ENCODE results near the gene CNKSR1.
A peak's percentile ranks its signal among the peaks of the same experiment; 100 is the strongest.

The CNKSR1 gene

DNA sequence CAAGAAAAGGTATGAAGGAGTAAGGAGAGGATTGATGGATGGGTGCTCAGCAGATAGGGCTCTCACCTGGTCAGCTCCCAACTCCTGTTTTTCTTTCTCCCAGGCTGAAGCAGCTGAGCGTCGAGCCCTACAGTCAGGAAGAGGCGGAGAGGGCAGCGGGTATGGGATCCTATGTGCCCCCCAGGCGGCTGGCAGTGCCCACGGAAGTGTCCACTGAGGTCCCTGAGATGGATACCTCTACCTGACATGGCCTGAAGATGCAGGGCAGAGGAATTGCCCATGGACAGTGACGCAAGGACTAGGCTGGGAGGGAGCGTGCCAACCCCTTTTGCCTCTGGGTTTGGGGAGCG lies 6.8 kb upstream of the CNKSR1 start:
- in situ Hi-C loops (cut with HindIII; ENCODE audit: low sequenced_read_pairs): no loop called here
- no peak for DNase-seq (ENCODE audit: low read depth)

DNA sequence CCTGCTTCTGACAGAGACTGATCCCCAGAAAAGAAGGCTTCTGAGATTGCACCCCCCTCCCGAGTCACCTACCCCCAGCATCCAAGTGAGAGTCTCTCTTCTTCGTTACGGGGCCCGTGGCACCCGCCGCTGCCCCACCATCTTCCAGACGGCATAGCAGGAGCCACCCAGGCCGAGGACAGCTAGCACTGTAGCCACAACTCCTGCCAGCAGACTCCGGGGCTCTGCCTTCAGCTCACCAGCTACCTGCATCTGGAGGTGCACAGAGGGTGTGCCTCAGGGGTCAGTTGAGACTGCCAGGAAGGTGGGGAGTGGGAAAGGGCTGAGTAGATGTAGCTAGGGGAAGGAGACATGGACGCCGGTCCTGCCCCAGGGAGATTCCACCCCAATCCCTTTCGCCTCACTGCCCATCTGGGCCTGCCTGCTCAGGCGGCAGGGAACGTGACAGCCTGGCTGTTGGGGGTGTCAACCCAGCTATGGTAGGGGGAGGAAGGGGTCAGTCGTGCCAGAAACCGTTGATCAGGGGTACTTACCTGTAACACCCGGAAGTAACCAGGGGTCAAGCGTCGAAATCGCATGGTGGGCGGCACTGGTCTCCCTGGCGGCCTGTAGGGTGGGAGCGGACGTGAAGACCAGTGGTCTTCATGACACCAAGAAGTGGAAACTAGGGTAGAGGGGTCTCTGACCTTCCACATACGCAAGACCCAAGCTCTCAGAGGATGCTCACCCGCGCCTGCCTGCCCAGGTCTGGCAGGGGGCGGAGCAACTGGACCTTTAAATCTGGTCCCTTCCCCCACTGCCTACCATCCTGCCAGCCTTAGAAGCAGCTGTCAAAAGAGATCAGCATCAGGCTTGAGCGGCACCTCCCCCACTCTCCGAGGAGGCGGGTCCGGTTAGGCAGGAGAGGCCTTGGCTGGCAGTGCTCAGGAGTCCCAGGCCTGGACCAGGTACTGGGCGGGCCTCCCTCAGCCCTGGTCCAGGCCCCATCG lies 5.9 kb upstream of the CNKSR1 start, which contains the start of gene ZNF593OS:
ZNF593OS (minus strand) TSS at position 749 of the 989 bp plus-strand sequence; CDS start at position 578, 171 bp downstream.
- in situ Hi-C loops (cut with HindIII; ENCODE audit: low sequenced_read_pairs): no loop called here
- H3K4me3 ChIP-seq (ENCODE audit: low read depth, low read length): peak within 1 kb of the TSS; percentile 91
- DNase-seq (ENCODE audit: low read depth): no peak
- TF ChIP-seq, protein P1, sequence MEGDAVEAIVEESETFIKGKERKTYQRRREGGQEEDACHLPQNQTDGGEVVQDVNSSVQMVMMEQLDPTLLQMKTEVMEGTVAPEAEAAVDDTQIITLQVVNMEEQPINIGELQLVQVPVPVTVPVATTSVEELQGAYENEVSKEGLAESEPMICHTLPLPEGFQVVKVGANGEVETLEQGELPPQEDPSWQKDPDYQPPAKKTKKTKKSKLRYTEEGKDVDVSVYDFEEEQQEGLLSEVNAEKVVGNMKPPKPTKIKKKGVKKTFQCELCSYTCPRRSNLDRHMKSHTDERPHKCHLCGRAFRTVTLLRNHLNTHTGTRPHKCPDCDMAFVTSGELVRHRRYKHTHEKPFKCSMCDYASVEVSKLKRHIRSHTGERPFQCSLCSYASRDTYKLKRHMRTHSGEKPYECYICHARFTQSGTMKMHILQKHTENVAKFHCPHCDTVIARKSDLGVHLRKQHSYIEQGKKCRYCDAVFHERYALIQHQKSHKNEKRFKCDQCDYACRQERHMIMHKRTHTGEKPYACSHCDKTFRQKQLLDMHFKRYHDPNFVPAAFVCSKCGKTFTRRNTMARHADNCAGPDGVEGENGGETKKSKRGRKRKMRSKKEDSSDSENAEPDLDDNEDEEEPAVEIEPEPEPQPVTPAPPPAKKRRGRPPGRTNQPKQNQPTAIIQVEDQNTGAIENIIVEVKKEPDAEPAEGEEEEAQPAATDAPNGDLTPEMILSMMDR (IDR thresholded peaks at IDR 0.05; ENCODE audit: low read depth, low read length, missing control alignments): no peak

More for the DNA sequence above, 6.8 kb upstream of the CNKSR1 start:
- H3K4me3 ChIP-seq (ENCODE audit: low read depth, low read length): peak overlapping the region; percentile 91
- TF ChIP-seq, protein P1 (IDR thresholded peaks at IDR 0.05; ENCODE audit: low read depth, low read length, missing control alignments): no peak

DNA sequence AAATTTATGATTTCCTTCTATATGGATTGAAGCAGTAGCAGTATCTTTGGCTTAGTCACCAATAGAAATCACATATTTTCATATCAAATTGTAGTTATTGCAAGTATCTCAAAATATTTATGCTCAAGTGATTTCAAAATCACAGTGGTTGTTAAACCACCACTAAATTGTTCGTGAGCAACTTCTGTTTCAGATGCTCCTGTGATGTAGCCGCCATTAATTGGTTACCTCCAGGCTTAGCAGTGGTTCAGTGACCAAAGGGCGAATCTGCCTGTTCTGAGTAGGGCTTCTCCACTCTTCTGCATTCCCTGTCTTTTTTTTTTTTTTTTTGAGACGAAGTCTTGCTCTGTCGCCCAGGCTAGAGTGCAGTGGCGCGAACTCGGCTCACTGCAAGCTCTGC lies 1.9 kb upstream of the CNKSR1 start:
- no peak overlapping the region for H3K4me3 ChIP-seq (ENCODE audit: low read depth, low read length)
- TF ChIP-seq, protein P1 (IDR thresholded peaks at IDR 0.05; ENCODE audit: low read depth, low read length, missing control alignments): no peak
- in situ Hi-C loops (cut with HindIII; ENCODE audit: low sequenced_read_pairs): no loop called here
- DNase-seq (ENCODE audit: low read depth): no peak

DNA sequence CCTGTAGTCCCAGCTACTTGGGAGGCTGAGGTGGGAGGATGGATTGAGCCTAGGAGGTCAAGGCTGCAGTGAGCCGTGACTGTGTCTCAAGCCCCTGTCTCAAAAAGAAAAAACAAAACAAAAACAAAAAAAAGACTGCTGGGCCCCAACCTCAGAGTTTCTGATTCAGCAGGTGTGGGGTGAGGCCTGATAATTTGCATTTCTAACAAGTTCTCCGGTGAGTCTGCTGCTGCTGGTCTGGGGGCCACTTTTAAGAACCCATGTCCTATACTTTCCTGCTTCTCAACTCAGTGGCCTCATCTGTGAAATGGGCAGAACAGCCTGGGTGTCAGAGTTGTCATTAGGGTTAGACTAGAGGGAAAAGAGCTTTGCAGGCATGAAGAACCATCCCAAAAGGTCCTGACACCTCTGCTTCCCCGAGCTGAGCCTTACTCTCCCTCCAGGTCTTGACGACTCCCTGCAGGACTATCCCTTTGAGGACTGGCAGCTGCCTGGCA lies 2.8 kb downstream of the CNKSR1 start:
- no peak for DNase-seq (ENCODE audit: low read depth)
- TF ChIP-seq, protein P1 (IDR thresholded peaks at IDR 0.05; ENCODE audit: low read depth, low read length, missing control alignments): no peak
- in situ Hi-C loops (cut with HindIII; ENCODE audit: low sequenced_read_pairs): no loop called here
- H3K4me3 ChIP-seq (ENCODE audit: low read depth, low read length): no peak overlapping the region

DNA sequence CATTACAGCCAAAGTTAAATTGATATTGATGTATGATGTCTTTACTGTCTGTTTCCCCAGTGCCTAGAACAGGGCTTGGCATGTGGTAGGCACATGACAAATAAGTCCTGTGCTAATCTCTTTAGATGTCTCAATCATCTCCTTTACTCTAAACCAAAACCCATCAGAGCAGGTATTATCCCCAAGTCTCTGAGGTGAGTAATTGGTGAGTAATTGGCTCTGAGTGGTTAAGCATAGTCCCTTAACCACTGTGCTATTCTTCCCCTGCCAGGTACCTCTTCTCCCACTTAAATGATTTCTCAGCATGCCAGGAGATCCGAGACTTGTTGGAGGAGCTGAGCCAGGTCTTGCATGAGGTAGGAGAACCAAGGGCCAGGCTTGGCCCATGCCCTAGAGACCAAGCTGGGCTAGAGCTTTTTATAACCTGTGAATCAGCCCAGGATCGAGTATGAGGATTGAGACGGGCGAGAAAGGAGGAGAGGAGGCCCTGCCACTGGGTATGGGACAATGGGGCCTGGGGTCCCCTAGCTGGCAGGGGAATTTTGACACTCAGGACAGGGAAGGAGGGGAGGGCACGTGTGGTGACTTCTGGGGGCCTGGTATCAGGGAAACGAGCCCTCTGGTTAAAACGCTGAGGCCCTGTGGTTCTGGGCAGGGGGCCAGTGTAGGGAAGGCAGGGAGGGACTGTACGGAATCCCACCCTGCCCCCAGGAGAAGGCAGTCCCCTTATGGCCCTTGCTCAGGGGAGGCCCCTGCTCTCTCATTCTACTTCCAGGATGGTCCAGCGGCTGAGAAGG lies 4.5 kb downstream of the CNKSR1 start:
- TF ChIP-seq, protein P1 (IDR thresholded peaks at IDR 0.05; ENCODE audit: low read depth, low read length, missing control alignments): no peak

DNA sequence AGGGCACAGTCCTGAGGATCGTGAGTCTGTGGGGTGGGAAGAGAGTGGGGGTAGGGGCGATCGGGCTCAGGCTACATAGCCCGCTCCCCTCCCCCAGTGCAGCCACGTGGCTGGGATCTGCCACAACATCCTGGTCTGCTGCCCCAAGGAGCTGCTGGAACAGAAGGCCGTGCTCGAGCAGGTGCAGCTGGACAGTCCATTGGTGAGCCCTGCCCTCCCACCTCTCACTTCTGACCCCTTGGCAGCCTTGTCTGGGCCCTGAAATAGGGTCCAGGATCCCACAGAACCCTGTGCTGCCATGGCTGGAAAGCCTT lies 5.0 kb downstream of the CNKSR1 start:
- no peak overlapping the region for H3K4me3 ChIP-seq (ENCODE audit: low read depth, low read length)
- TF ChIP-seq, protein P1 (IDR thresholded peaks at IDR 0.05; ENCODE audit: low read depth, low read length, missing control alignments): no peak
- no peak for DNase-seq (ENCODE audit: low read depth)
- in situ Hi-C loops (cut with HindIII; ENCODE audit: low sequenced_read_pairs): no loop called here

More for the DNA sequence above, 4.5 kb downstream of the CNKSR1 start:
- in situ Hi-C loops (cut with HindIII; ENCODE audit: low sequenced_read_pairs): no loop called here
- no peak overlapping the region for H3K4me3 ChIP-seq (ENCODE audit: low read depth, low read length)
- DNase-seq (ENCODE audit: low read depth): no peak

Measured in astrocyte of the cerebellum (primary cell).